ENCODE data around the gene CCNY.

The CCNY gene

DNA sequence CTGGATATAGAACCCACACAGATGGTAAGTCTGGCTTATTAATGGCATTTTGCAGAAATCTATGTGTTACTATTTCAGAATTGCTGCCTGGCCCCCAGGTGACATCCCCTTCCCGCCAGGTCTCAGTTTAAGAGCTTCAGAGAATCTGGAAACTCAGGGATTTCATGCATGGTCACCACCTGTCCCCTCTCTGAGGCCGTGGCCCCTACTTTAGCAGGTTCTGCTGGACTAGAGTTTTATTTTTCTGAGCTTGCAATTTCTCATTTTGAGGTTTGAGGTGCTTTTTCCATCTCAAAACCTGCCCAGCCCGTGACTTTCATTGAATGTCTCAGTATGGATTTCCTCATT, 244.1 kb downstream of the CCNY start:
- Histone ChIP-seq H3K4me1 (peaks cover 16% of the 10 kb centered on the region), H3K4me3 (ENCODE audit: low read depth, low read length) (no peak overlapping the region), H3K79me2 (no peaks in the 10 kb centered on the region), H3K9ac (no peak overlapping the region), H3K36me3 (ENCODE audit: control insufficient read depth, insufficient read depth, low read length) (no peaks in the 10 kb centered on the region), H2AFZ (no peak overlapping the region), H3K9me3 (ENCODE audit: control insufficient read depth, low read length) (no peaks in the 10 kb centered on the region), H3K27ac (no peak overlapping the region), H3K27me3 (ENCODE audit: control insufficient read depth, insufficient read depth, low read length) (no peaks in the 10 kb centered on the region), H3K4me2 (ENCODE audit: low read length) (no peak overlapping the region)
- TF ChIP-seq, protein P1, sequence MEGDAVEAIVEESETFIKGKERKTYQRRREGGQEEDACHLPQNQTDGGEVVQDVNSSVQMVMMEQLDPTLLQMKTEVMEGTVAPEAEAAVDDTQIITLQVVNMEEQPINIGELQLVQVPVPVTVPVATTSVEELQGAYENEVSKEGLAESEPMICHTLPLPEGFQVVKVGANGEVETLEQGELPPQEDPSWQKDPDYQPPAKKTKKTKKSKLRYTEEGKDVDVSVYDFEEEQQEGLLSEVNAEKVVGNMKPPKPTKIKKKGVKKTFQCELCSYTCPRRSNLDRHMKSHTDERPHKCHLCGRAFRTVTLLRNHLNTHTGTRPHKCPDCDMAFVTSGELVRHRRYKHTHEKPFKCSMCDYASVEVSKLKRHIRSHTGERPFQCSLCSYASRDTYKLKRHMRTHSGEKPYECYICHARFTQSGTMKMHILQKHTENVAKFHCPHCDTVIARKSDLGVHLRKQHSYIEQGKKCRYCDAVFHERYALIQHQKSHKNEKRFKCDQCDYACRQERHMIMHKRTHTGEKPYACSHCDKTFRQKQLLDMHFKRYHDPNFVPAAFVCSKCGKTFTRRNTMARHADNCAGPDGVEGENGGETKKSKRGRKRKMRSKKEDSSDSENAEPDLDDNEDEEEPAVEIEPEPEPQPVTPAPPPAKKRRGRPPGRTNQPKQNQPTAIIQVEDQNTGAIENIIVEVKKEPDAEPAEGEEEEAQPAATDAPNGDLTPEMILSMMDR (IDR thresholded peaks at IDR 0.05) = no peak

DNA sequence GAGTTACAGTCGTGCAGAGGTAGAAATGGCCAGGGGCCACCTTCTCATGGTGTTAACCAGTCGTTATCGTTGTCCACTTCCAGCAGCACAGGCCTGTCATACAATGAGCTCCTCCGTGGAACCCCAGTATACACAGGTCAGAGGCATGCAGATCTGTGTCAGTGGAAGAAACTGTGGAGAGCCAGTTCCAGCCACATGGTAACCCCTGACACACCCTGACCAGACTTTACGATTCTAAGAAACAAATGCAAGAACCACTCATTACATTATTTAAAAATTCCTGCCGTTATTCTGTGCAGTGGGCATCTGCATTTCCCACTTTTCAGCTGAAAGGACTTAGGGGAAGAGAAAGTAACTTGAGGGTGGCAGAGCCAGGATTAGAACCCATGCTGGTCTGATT, 245.3 kb downstream of the CCNY start:
- Histone ChIP-seq H3K4me3 (ENCODE audit: low read depth, low read length) (no peak overlapping the region), H3K27me3 (ENCODE audit: control insufficient read depth, insufficient read depth, low read length) (no peaks in the 10 kb centered on the region), H3K9me3 (ENCODE audit: control insufficient read depth, low read length) (no peaks in the 10 kb centered on the region), H3K36me3 (ENCODE audit: control insufficient read depth, insufficient read depth, low read length) (no peaks in the 10 kb centered on the region), H3K79me2 (no peaks in the 10 kb centered on the region), H2AFZ (no peak overlapping the region), H3K4me2 (ENCODE audit: low read length) (no peak overlapping the region), H3K4me1 (peaks cover 16% of the 10 kb centered on the region), H3K9ac (no peak overlapping the region), H3K27ac (no peak overlapping the region)
- TF ChIP-seq, protein P1 (IDR thresholded peaks at IDR 0.05) = no peak

DNA sequence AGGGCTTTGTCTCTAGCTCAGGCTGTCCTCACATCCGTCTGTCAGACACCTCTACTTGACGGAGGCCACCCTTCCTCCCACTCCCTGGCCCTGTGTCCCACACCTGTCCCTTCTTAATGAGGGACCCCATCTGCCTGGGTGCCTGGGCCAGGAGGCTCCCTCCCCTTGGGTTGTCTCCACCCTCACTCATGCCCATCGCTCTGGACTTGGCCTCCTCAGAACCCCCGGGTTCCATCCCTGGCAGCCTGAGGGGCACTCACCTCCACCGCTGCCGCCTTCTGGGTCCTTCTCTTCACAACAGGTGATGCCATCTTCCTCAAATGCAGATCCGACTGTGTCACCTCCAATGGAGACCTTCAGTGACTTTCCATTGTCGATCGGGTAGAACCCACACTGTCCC, 248.6 kb downstream of the CCNY start:
- no peaks in the 10 kb centered on the region for H3K9me3 ChIP-seq (ENCODE audit: control insufficient read depth, low read length)
- no peak overlapping the region for H3K9ac ChIP-seq
- H2AFZ ChIP-seq = no peak overlapping the region
- H3K4me2 ChIP-seq (ENCODE audit: low read length) = no peak overlapping the region
- no peak overlapping the region for H3K4me3 ChIP-seq (ENCODE audit: low read depth, low read length)
- H3K27ac ChIP-seq = no peak overlapping the region
- no peaks in the 10 kb centered on the region for H3K4me1 ChIP-seq
- no peaks in the 10 kb centered on the region for H3K36me3 ChIP-seq (ENCODE audit: control insufficient read depth, insufficient read depth, low read length)
- no peaks in the 10 kb centered on the region for H3K79me2 ChIP-seq
- H3K27me3 ChIP-seq (ENCODE audit: control insufficient read depth, insufficient read depth, low read length) = no peaks in the 10 kb centered on the region
- TF ChIP-seq, protein P1 (IDR thresholded peaks at IDR 0.05) = no peak

DNA sequence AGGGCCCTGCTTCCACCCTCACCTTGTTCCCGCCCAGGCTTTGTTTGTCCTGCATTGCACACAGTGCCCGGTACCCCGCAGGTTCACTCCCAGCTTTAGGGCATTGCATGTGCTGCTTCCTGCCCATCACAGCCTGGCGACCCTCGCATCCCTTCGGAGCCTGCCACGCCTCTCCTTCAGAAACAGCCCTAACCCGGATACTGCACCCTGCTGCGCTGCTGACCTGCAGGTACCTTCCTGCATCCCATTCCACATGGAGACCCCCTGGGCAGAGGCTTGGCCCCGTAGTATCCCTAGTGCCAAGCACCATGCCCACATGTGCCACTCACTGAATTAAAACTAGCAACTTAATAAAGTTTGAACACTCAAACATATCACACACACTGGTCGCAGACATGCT, 249.0 kb downstream of the CCNY start:
- H3K9me3 ChIP-seq (ENCODE audit: control insufficient read depth, low read length) = no peaks in the 10 kb centered on the region
- TF ChIP-seq, protein P1 (IDR thresholded peaks at IDR 0.05) = no peak
- H3K4me3 ChIP-seq (ENCODE audit: low read depth, low read length) = no peak overlapping the region
- no peak overlapping the region for H2AFZ ChIP-seq
- no peaks in the 10 kb centered on the region for H3K4me1 ChIP-seq
- no peaks in the 10 kb centered on the region for H3K36me3 ChIP-seq (ENCODE audit: control insufficient read depth, insufficient read depth, low read length)
- H3K79me2 ChIP-seq = no peaks in the 10 kb centered on the region
- no peak overlapping the region for H3K27ac ChIP-seq
- H3K4me2 ChIP-seq (ENCODE audit: low read length) = no peak overlapping the region
- H3K27me3 ChIP-seq (ENCODE audit: control insufficient read depth, insufficient read depth, low read length) = no peaks in the 10 kb centered on the region
- H3K9ac ChIP-seq = no peak overlapping the region

DNA sequence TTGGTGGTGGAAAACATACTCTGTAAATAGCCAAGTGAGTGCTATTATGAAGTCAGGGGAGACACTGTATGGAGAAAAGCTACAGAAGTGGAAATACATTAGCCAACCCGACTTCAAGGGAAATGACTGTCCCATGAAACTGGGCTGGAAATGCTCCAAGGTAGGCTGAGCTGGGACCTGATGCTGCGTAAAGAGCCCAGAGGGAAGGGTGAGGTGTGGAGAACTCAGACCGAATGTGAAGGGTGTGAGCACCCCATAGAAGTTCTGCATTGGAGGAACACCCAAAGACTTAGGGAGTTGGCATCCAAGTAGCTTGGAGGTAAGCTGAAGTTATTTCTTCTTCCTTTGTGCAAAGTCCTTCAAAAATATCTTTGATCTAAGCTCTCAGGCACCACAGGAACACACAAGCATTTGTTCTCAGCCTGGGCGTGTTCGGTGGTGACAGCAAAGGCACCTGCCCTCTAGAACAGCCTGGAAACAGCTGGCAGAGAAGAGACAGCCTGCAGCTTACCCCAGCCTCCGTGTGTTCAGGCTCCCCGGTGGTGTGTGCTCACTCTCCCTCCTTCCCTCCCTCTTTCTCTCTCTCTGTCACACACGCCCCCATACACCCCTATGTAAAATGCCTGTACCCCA, 249.7 kb downstream of the CCNY start:
- Histone ChIP-seq H3K4me3 (ENCODE audit: low read depth, low read length) (no peak overlapping the region), H3K9ac (no peak overlapping the region), H3K36me3 (ENCODE audit: control insufficient read depth, insufficient read depth, low read length) (no peaks in the 10 kb centered on the region), H3K79me2 (no peaks in the 10 kb centered on the region), H3K27ac (no peak overlapping the region), H3K4me1 (no peaks in the 10 kb centered on the region), H3K9me3 (ENCODE audit: control insufficient read depth, low read length) (no peaks in the 10 kb centered on the region), H3K27me3 (ENCODE audit: control insufficient read depth, insufficient read depth, low read length) (no peaks in the 10 kb centered on the region), H3K4me2 (ENCODE audit: low read length) (no peak overlapping the region), H2AFZ (no peak overlapping the region)
- TF ChIP-seq, protein P1 (IDR thresholded peaks at IDR 0.05) = no peak
